GM10248 (cell line): ENCODE data around the gene CLEC16A.

Experiments used
- CTCF ChIA-PET: fragments of 300-600 bp; sonication (Branson Sonifier 250); formaldehyde crosslinking; extraction: SDS; loops from one replicate; lab custom pipeline; 2021; ENCODE audit warnings: antibody characterized with exemption; lab: Yijun Ruan, JAX
- POLR2A ChIA-PET: fragments of 350-650 bp; sonication (Branson Sonifier 250); formaldehyde crosslinking; extraction: SDS; loops from one replicate; lab custom pipeline; 2020; ENCODE audit warnings: antibody characterized with exemption; lab: Yijun Ruan, JAX
- DNase-seq: peaks from one replicate; pipeline ENCODE4 v3.0.0; 2012; ENCODE audit errors: extremely low spot score
- TF ChIP-seq, protein P1 (sequence below): IDR thresholded peaks from 2 replicates; pipeline ENCODE4 v1.5.1; 2012; ENCODE audit warnings: mild to moderate bottlenecking, low read depth; ENCODE audit errors: extremely low read depth, missing control alignments, control extremely low read depth

The CLEC16A gene

DNA sequence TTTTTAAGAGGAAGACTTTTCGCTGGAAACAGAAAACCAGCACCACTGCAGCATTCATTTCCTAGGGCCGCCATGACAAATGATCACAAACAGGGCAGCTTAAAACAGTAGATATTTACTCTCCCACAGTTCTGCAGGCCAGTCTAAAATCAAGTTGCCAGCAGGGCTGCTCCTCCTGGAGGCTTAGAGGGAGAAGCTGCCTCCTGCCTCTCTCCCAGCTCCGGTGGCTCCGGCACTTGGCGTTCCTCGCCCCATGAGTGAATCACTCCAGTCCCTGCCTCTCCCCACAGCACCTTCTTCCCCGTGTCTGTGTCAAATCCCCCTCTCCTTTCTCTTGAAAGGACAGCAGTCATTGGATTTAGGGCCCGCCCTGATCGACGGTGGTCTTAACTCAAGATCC is 239.6 kb downstream of the CLEC16A start:
- TF ChIP-seq, protein P1, sequence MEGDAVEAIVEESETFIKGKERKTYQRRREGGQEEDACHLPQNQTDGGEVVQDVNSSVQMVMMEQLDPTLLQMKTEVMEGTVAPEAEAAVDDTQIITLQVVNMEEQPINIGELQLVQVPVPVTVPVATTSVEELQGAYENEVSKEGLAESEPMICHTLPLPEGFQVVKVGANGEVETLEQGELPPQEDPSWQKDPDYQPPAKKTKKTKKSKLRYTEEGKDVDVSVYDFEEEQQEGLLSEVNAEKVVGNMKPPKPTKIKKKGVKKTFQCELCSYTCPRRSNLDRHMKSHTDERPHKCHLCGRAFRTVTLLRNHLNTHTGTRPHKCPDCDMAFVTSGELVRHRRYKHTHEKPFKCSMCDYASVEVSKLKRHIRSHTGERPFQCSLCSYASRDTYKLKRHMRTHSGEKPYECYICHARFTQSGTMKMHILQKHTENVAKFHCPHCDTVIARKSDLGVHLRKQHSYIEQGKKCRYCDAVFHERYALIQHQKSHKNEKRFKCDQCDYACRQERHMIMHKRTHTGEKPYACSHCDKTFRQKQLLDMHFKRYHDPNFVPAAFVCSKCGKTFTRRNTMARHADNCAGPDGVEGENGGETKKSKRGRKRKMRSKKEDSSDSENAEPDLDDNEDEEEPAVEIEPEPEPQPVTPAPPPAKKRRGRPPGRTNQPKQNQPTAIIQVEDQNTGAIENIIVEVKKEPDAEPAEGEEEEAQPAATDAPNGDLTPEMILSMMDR: no peak
- ChIA-PET POLR2A (interaction anchor here (1.5 kb wide), 1 partner anchor 72 kb away, joined by 8 read pairs; the partner anchor contains the start of gene SOCS1), CTCF (interaction anchor here (1.3 to 2.0 kb wide), 6 partner anchors 11 to 213 kb away, joined by 3 to 7 read pairs (median 4); partner anchors contain the start of gene SOCS1)
- no peak for DNase-seq

DNA sequence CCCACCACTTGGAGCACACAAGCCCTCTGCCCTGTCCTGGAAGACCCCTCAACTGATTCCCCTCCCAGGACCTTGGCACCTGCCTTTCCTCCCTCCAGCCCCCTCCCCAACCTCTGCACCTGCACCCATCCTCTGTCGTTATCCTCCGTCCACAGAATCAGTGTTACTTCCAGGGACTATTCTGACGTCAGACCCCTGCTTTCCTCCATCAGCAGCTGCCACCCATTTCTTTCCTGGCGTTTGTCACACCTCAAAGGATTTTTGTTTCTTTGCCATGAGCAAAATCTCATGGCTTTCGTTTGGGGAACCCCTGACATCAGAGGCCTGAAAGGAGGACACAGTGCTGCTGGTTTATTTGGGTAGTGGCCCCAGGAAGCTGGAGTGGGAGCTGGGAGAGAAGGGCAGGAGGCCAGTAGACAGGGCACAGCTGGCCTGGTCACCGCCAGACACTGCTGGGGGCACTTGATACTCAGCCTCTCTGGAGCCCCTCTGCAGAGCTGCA is 243.2 kb downstream of the CLEC16A start:
- DNase-seq: no peak
- TF ChIP-seq, protein P1: no peak
- ChIA-PET POLR2A (no interaction called here), CTCF (interaction anchor here (0.7 to 1.2 kb wide), 3 partner anchors 8 to 224 kb away, joined by 3 to 4 read pairs (median 3); no protein-coding TSS in a partner anchor)

DNA sequence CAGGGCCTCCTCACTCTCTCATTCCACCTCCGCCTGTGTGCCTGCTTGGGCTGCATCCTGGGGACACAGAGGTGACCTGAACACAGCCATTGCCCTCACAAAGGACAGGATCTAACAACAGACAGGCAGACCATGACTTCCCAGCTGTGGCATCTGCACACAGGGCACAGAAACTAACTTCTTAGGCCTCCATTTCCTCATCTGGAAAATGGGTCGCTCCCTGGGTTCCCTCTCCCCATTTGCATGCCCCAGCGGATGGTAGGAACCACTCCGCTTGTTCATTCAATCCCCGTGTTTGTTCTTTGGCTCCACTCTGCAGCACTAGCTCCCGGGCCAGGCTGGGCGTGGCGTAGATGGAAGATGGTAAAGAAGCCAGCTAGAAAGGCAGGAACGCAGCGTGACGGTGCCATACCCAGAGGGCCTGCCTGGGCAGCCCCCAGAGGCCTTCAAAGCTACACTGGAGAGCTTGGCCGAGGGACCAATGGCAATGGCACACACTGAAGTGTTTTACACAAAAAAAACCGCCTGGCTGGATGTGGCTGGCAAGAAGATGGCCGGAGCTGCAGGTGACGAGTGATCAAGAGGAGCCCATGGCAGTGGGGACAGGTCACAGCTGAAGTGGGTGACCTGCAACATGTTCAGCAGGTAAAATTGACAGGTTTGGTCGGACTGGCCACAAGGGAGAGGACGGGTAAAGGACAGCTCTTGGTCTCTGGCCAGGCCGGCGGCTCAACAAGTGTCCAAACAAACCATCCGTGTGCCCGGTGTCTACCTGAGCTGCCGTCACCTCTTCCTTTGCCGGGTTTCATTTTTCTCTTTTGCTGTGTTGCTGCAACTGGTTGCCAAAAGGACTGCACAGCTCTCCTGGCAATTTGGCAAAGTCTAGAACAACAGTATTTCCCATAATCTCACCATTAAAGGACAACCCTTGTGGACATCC is 244.7 kb downstream of the CLEC16A start:
- POLR2A ChIA-PET: no interaction called here
- TF ChIP-seq, protein P1: no peak
- CTCF ChIA-PET: interaction anchor here (1.1 to 1.4 kb wide), 4 partner anchors 11 to 28 kb away, joined by 3 to 4 read pairs (median 3); no protein-coding TSS in a partner anchor
- no peak for DNase-seq

DNA sequence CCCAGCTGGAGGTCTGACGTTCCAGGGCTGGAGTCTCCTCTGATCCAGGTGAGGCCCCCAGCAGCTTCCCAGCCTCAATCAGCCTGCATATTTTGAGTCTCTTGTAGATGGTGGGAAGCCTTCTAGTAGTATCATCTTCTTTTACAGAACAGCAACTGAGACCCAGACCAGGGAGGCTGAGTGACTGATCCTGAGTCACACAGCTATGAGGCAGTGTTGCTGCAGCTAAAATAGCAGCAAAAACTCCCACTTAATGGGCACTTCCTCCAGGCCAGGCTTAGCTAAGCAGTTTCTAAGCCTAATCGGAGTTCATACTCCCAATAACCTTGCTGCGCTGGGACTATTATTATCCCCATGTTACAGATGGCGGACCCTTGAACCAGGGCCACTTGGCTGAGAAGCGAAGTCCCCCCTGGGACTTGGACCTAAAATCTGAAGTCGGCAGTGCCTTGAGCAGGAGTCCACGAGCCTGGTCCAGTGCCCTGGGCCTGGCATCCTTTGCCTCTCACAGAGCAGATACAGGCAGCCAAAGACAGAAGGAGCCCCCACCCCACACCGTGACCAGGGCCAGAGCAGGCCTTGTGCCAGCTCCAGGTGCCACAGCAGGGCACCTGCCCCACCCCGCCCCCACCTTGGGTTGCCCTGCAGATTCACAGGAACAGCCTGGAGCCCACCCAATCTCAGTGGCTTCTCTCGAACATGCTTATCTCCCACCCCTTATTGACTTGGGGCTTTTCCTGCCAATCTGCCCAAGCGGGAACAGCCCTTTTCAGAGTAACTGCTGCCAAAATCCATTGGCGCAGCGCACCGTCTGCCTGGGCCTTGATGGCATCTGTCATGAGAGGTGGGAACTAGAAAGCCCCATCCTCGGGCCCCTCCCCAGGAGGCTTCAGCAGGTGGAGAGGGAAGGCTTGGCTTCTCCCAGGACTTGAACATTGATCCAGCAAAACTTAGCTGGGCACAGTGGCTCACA is 246.5 kb downstream of the CLEC16A start:
- ChIA-PET POLR2A (no interaction called here), CTCF (interaction anchor here (1.0 to 1.5 kb wide), 6 partner anchors 8 to 14 kb away, joined by 3 to 6 read pairs (median 4); no protein-coding TSS in a partner anchor)
- DNase-seq: no peak
- TF ChIP-seq, protein P1: no peak

DNA sequence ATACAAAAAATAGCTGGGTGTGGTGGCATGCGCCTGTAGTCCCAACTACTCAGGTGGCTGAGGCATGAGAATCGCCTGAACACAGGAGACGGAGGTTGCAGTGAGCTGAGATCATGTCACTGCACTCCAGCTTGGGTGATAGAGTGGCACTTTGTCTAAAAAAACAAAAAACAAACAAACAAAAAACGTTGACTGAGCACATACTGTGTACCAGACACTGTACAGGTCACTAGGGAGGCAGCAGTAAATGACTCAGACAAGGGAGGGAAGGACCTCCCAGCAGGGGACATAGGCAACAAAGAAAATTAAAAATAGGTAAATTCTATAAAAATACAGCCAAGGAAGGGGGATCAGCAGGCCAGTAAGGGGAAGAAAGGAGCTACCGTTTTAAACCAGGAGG is 247.3 kb downstream of the CLEC16A start:
- ChIA-PET CTCF (interaction anchor here (1.0 to 1.5 kb wide), 5 partner anchors 9 to 13 kb away, joined by 3 to 6 read pairs (median 4); no protein-coding TSS in a partner anchor), POLR2A (no interaction called here)
- TF ChIP-seq, protein P1: no peak
- no peak for DNase-seq
